K562 (cell line): ENCODE measurements around the gene DERL3. TPM values are rescaled to one million over a fixed set of nuclear protein-coding genes. Genes with fewer than 3 reads are reported as not detected.

Experiments used
- ATAC-seq: fragments of 200-7000 bp; cut with Tn5 transposase; 3 replicates; pipeline ENCODE4 v1.9.1; 2020; ENCODE audit warnings: moderate library complexity
- BruUV-seq: library from RNA; stranded (reverse); fragments of 400-500 nt; replicated peaks from 2 replicates; lab custom pipeline; 2021; lab: Mats Ljungman, UMichigan
- CTCF ChIA-PET: fragments of 300-600 bp; formaldehyde crosslinking; extraction: SDS; loops from one replicate; lab custom pipeline; 2021; ENCODE audit warnings: low intra/inter-chr PET ratio; lab: Yijun Ruan, JAX
- POLR2A ChIA-PET: fragments of 300-600, 350-650 bp; sonication (Branson Sonifier 250); formaldehyde crosslinking; extraction: SDS; loops from one replicate; lab custom pipeline; 2021; ENCODE audit warnings: antibody characterized with exemption, inconsistent platforms; lab: Yijun Ruan, JAX
- DNase-seq, 4 experiments: peaks; one replicate each; pipeline versions ENCODE4 v3.0.0 to v3.0.0-alpha.2; 2011 to 2018; ENCODE audit warnings: low spot score in 3 of 4, mixed read lengths in 3 of 4; ENCODE audit errors: extremely low read depth in 1 of 4
- FAIRE-seq: peaks from 2 replicates; lab custom pipeline; 2011; peaks lifted over from hg19 to GRCh38; lab: Jason Lieb, UNC
- H2AFZ ChIP-seq: 2 replicates; pipeline ENCODE4 v1.6.0; 2011; ENCODE audit warnings: low read depth, low read length, control low read depth, inconsistent platforms
- H3K27ac ChIP-seq: fragments of 200-600 bp; 3 replicates; pipeline ENCODE4 v1.8.0; 2011; ENCODE audit warnings: low read depth, mild to moderate bottlenecking, control low read depth, inconsistent platforms, low read length, moderate library complexity, mixed read lengths; ENCODE audit errors: extremely low read depth
- H3K27me3 ChIP-seq, 2 experiments: fragments of 300-600 bp in 1 of 2; 2 replicates in 1 of 2; 3 replicates in 1 of 2; pipeline versions ENCODE4 v1.6.0 to v1.8.0; 2011; ENCODE audit warnings: inconsistent platforms in 2 of 2, low read length in 2 of 2, mild to moderate bottlenecking in 1 of 2, mixed read lengths in 1 of 2, moderate library complexity in 1 of 2; ENCODE audit not compliant: control insufficient read depth in 2 of 2, insufficient read depth in 2 of 2
- H3K36me3 ChIP-seq: fragments of 300-600 bp; 3 replicates; pipeline ENCODE4 v1.8.0; 2011; ENCODE audit warnings: mild to moderate bottlenecking, low read length, inconsistent platforms; ENCODE audit not compliant: control insufficient read depth, insufficient read depth
- H3K4me1 ChIP-seq, 2 experiments: fragments of 200-600 bp in 1 of 2; replicated peaks in 1 of 2; 2 replicates in 1 of 2; 3 replicates in 1 of 2; pipeline versions ENCODE4 v1.5.1 to v1.8.0; 2011; ENCODE audit warnings: inconsistent platforms in 2 of 2, low read length in 2 of 2, mild to moderate bottlenecking in 1 of 2, mixed read lengths in 1 of 2, moderate library complexity in 1 of 2; ENCODE audit not compliant: control insufficient read depth in 2 of 2, insufficient read depth in 2 of 2
- H3K4me2 ChIP-seq: 2 replicates; pipeline ENCODE4 v1.6.1; 2011; ENCODE audit warnings: low read length, control low read depth, inconsistent platforms, mixed read lengths; ENCODE audit not compliant: insufficient read depth
- H3K4me3 ChIP-seq: fragments of 200-600 bp; sonication (generic), shearing (Covaris generic); 2 replicates; pipeline ENCODE4 v1.5.1; 2016; ENCODE audit warnings: control low read depth, inconsistent platforms
- H3K79me2 ChIP-seq: fragments of 200-600 bp; 3 replicates; pipeline ENCODE4 v1.8.0; 2011; ENCODE audit warnings: low read length, inconsistent platforms; ENCODE audit not compliant: control insufficient read depth, insufficient read depth
- H3K9ac ChIP-seq, 2 experiments: 2 replicates each; pipeline versions ENCODE4 v1.6.0 to v1.6.1; 2011; ENCODE audit warnings: low read depth in 2 of 2, low read length in 2 of 2, control low read depth in 1 of 2, inconsistent platforms in 1 of 2, mild to moderate bottlenecking in 1 of 2, mixed read lengths in 1 of 2; ENCODE audit not compliant: insufficient read depth in 1 of 2
- H3K9me1 ChIP-seq: one replicate; pipeline ENCODE4 v1.6.0; 2011; ENCODE audit warnings: inconsistent platforms, mild to moderate bottlenecking, low read length, moderate library complexity; ENCODE audit not compliant: control insufficient read depth, insufficient read depth
- H3K9me3 ChIP-seq: replicated peaks from 2 replicates; pipeline ENCODE4 v1.5.1; 2011; ENCODE audit warnings: low read depth, low read length, inconsistent platforms; ENCODE audit not compliant: control insufficient read depth, insufficient read depth
- H4K20me1 ChIP-seq: replicated peaks from 2 replicates; pipeline ENCODE4 v1.6.1; 2011; ENCODE audit warnings: low read length, inconsistent platforms, mixed read lengths; ENCODE audit not compliant: control insufficient read depth, insufficient read depth
- AFF1 ChIP-seq, 2 experiments: fragments of 450-650 bp; IDR thresholded peaks; 2 replicates each; pipeline ENCODE4 v1.6.1; 2018; ENCODE audit warnings: mild to moderate bottlenecking in 2 of 2, low read depth in 1 of 2; ENCODE audit not compliant: partially characterized antibody in 2 of 2
- ATF7 ChIP-seq: fragments of 450-650 bp; IDR thresholded peaks from 2 replicates; pipeline ENCODE4 v1.7.1; 2014; ENCODE audit warnings: mild to moderate bottlenecking, moderate library complexity
- GABPA ChIP-seq: fragments of 200-800 bp; sonication (Bioruptor generic); conservative IDR thresholded peaks from 2 replicates; pipeline ENCODE4 v1.6.1; 2016; ENCODE audit warnings: low read depth, missing genetic modification characterization, missing compliant biosample characterization
- POLR2G ChIP-seq: fragments of 200-400 bp; formaldehyde crosslinking; IDR thresholded peaks from 2 replicates; pipeline ENCODE4 v1.6.1; 2017; ENCODE audit warnings: low read depth, mild to moderate bottlenecking, antibody characterized with exemption, low read length, moderate library complexity
- SLC30A9 ChIP-seq: fragments of 250-450 bp; sonication (Bioruptor Pico); IDR thresholded peaks from 2 replicates; pipeline ENCODE4 v1.8.0; 2022; ENCODE audit warnings: mild to moderate bottlenecking, moderate library complexity
- ZKSCAN3 ChIP-seq: fragments of 250-450 bp; sonication (Bioruptor Pico); IDR thresholded peaks from 2 replicates; pipeline ENCODE4 v1.4.0; 2020
- ZNF212 ChIP-seq: fragments of 450-650 bp; formaldehyde crosslinking; IDR thresholded peaks from 2 replicates; pipeline ENCODE4 v1.4.0; 2020; ENCODE audit warnings: mild to moderate bottlenecking
- WGBS: fragments of 100-300 bp; shearing (Covaris generic); methylation state at CpG from one replicate; pipeline ENCODE4 v1.1.6; 2016; ENCODE audit warnings: low coverage, mixed read lengths; ENCODE audit not compliant: insufficient coverage; ENCODE audit errors: missing lambda C conversion rate; 5-methylcytosine and 5-hydroxymethylcytosine counted together
- in situ Hi-C: fragments of 300-500 bp; cut with MboI; formaldehyde crosslinking; loops from 4 replicates; pipeline ENCODE4 v1.15.0; 2018; ENCODE audit warnings: inconsistent platforms, mixed read lengths
- intact Hi-C: fragments of 100-400 bp; cut with micrococcal nuclease; formaldehyde crosslinking; loops from 2 replicates; pipeline ENCODE4 v1.14.2; 2022
- polyA plus RNA-seq, 8 experiments: library from polyadenylated mRNA; depleted of rRNA in 4 of 8; stranded (reverse) in 5 of 8; unstranded in 3 of 8; fragments of >200 nt; fragmentation: Nextera tagmentation in 2 of 8; fragmentation: Illumina TruSeq in 1 of 8; extraction: Ambion mirVana in 2 of 8; extraction: Trizol in 1 of 8; gene quantifications; 2 replicates each; pipeline versions ENCODE4 v1.2.1 to v1.2.3, GENCODE V29; 2011 to 2014; ENCODE audit warnings: inconsistent platforms in 1 of 8, missing spikeins in 1 of 8
- total RNA-seq, 7 experiments: library from RNA; depleted of rRNA in 6 of 7; stranded (reverse); fragments of >200 nt in 6 of 7; fragmentation: Illumina TruSeq in 2 of 7; extraction: Trizol in 2 of 7; gene quantifications; 2 replicates each; pipeline versions ENCODE4 v1.2.1 to v1.2.3, GENCODE V29; 2011 to 2021; ENCODE audit warnings: low replicate concordance in 1 of 7
- TF ChIP-seq, protein P1 (sequence below): fragments of 250-450 bp; sonication (Bioruptor Pico); IDR thresholded peaks from 2 replicates; pipeline ENCODE4 v1.5.0; 2021

DERL3 gene
- total and polyA plus RNA-seq, 9 of the 15 experiments (the other 6 are each of a cell fraction or from before 2014, with no cell fraction given): 1.3 to 12.4 (median 4.8) TPM

GRCh38 chr22:23826510-23827350, 12.1 kb downstream of the DERL3 start:
- peaks cover 78% of the 10 kb centered on the region; the same call in 2 of the 3 replicates for H3K36me3 ChIP-seq
- no peak overlapping the region for H2AFZ ChIP-seq
- ATAC-seq: no peak
- DNase-seq: no peak
- ChIA-PET CTCF (no interaction called here), POLR2A (interaction anchor here (0.9 to 1.1 kb wide), 2 partner anchors 9 to 58 kb away, joined by 3 to 4 read pairs; no protein-coding TSS in a partner anchor)
- TF ChIP-seq GABPA (tag) (no peak), AFF1 (IDR thresholded peaks at IDR 0.05; ENCODE audit: low read depth in 1 of 2, partially characterized antibody in 2 of 2) (no peak), ATF7 (no peak), ZNF212 (CRISPR knock-in tag) (no peak), SLC30A9 (CRISPR knock-in tag) (no peak), ZKSCAN3 (CRISPR knock-in tag) (no peak), POLR2G (0 out of 2 replicates have a peak, but pooled peaks have one; percentile 34)
- TF ChIP-seq, protein P1, sequence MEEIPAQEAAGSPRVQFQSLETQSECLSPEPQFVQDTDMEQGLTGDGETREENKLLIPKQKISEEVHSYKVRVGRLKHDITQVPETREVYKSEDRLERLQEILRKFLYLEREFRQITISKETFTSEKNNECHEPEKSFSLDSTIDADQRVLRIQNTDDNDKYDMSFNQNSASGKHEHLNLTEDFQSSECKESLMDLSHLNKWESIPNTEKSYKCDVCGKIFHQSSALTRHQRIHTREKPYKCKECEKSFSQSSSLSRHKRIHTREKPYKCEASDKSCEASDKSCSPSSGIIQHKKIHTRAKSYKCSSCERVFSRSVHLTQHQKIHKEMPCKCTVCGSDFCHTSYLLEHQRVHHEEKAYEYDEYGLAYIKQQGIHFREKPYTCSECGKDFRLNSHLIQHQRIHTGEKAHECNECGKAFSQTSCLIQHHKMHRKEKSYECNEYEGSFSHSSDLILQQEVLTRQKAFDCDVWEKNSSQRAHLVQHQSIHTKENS (CRISPR knock-in tag): no peak
- in situ Hi-C loops (no loop called here), intact Hi-C loops (no loop called here)
- H3K4me2 ChIP-seq: no peak overlapping the region
- H3K27me3 ChIP-seq: no peaks in the 10 kb centered on the region
- H3K9me1 ChIP-seq: no peaks in the 10 kb centered on the region
- H3K27ac ChIP-seq: no peak overlapping the region
- H3K9me3 ChIP-seq: no peaks in the 10 kb centered on the region
- H3K4me1 ChIP-seq: no peaks in the 10 kb centered on the region
- BruUV-seq: no TSS peak
- no peaks in the 10 kb centered on the region for H3K79me2 ChIP-seq
- H3K9ac ChIP-seq: no peak overlapping the region
- FAIRE-seq: no peak
- H3K4me3 ChIP-seq: no peak overlapping the region
- 89% methylated on average over 11 of the region's 15 CpGs for WGBS
- no peaks in the 10 kb centered on the region for H4K20me1 ChIP-seq
